Activated CD8-positive, alpha-beta T cell treated with anti-CD3 and anti-CD28 coated beads for 36 hours (primary cell): Measurements from ENCODE around the gene MAP2K5. TPM values are rescaled to one million over a fixed set of nuclear protein-coding genes. Genes with fewer than 3 reads are reported as not detected.

Experiments
- ATAC-seq: fragments of 200-7000 bp; cut with Tn5 transposase; one replicate; pipeline ENCODE4 v1.10.0; 2021; ENCODE audit warnings: mild to moderate bottlenecking, moderate library complexity
- CTCF ChIA-PET: fragments of 350-600 bp; sonication (Branson Sonifier 250); formaldehyde crosslinking; loops from one replicate; lab custom pipeline; 2021; ENCODE audit warnings: antibody characterized with exemption; lab: Charles Lee
- POLR2A ChIA-PET: fragments of 350-600 bp; sonication (Branson Sonifier 250); formaldehyde crosslinking; loops from one replicate; lab custom pipeline; 2021; ENCODE audit warnings: antibody characterized with exemption; lab: Charles Lee
- DNase-seq: peaks from one replicate; pipeline ENCODE4 v3.0.0-alpha.2; 2020
- H3K27ac Mint-ChIP-seq: one replicate; pipeline ENCODE4 v1.8.0; 2021; ENCODE audit warnings: mild to moderate bottlenecking, mixed read lengths
- H3K27me3 Mint-ChIP-seq: one replicate; pipeline ENCODE4 v1.8.0; 2021; ENCODE audit warnings: mixed read lengths
- H3K36me3 Mint-ChIP-seq: one replicate; pipeline ENCODE4 v1.8.0; 2021; ENCODE audit warnings: low read depth, mixed read lengths
- H3K4me1 Mint-ChIP-seq: one replicate; pipeline ENCODE4 v1.8.0; 2021; ENCODE audit warnings: low read depth, mixed read lengths
- H3K4me3 Mint-ChIP-seq: one replicate; pipeline ENCODE4 v1.8.0; 2021; ENCODE audit warnings: mild to moderate bottlenecking, moderate library complexity, mixed read lengths
- H3K9me3 Mint-ChIP-seq: one replicate; pipeline ENCODE4 v1.8.0; 2021; ENCODE audit warnings: mixed read lengths
- CTCF ChIP-seq: fragments of 200-600 bp; IDR thresholded peaks from one replicate; pipeline ENCODE4 v1.8.0; 2022; ENCODE audit warnings: antibody characterized with exemption, mild to moderate bottlenecking
- intact Hi-C: fragments of 100-400 bp; cut with micrococcal nuclease; formaldehyde crosslinking; loops from one replicate; pipeline ENCODE4 v1.10.0; 2022
- total RNA-seq, 2 experiments: library from RNA; stranded (reverse); gene quantifications; one replicate each; pipeline ENCODE4 v1.2.3, GENCODE V29; 2021

Gene MAP2K5
- total RNA-seq, 2 experiments from 2014 or later = 19.0 to 21.1 TPM

GRCh38 chr15:67822537-67823313, 280.2 kb downstream of the MAP2K5 start:
- no peak overlapping the region for H3K27ac Mint-ChIP-seq
- TF ChIP-seq CTCF = no peak
- intact Hi-C loops = no loop called here

GRCh38 chr15:67823314-67824196, 281.1 kb downstream of the MAP2K5 start:
- H3K27ac Mint-ChIP-seq = no peak overlapping the region
- TF ChIP-seq CTCF = no peak
- ChIA-PET POLR2A (interaction anchor here (0.6 to 1.4 kb wide), 4 partner anchors 11 to 302 kb away, joined by 3 read pairs; no protein-coding TSS in a partner anchor), CTCF (interaction anchor here (1.1 to 3.4 kb wide), 6 partner anchors 9 to 877 kb away, joined by 3 to 15 read pairs (median 4); no protein-coding TSS in a partner anchor)
- ATAC-seq = peak; percentile 18
- H3K36me3 Mint-ChIP-seq = no peaks in the 10 kb centered on the region
- no peaks in the 10 kb centered on the region for H3K9me3 Mint-ChIP-seq
- peaks cover 44% of the 10 kb centered on the region for H3K4me1 Mint-ChIP-seq
- no peak for DNase-seq
- intact Hi-C loops = no loop called here
- H3K27me3 Mint-ChIP-seq = peaks cover 73% of the 10 kb centered on the region
- peak overlapping the region; percentile 67 for H3K4me3 Mint-ChIP-seq

More at GRCh38 chr15:67822537-67823313, 280.2 kb downstream of the MAP2K5 start:
- Mint-ChIP-seq H3K4me3 (no peak overlapping the region), H3K27me3 (peaks cover 74% of the 10 kb centered on the region), H3K36me3 (no peaks in the 10 kb centered on the region), H3K9me3 (no peaks in the 10 kb centered on the region), H3K4me1 (peaks cover 40% of the 10 kb centered on the region)
- DNase-seq = no peak
- ATAC-seq = no peak
- ChIA-PET CTCF (interaction anchor here (1.8 kb wide), 2 partner anchors 10 to 365 kb away, joined by 5 to 6 read pairs; no protein-coding TSS in a partner anchor), POLR2A (interaction anchor here (0.6 kb wide), 1 partner anchor 227 kb away, joined by 3 read pairs; no protein-coding TSS in a partner anchor)

GRCh38 chr15:67824197-67824968, 281.9 kb downstream of the MAP2K5 start:
- POLR2A ChIA-PET = interaction anchor here (1.1 to 1.4 kb wide), 4 partner anchors 9 to 303 kb away, joined by 3 to 4 read pairs (median 3); no protein-coding TSS in a partner anchor
- Mint-ChIP-seq H3K27me3 (peaks cover 76% of the 10 kb centered on the region), H3K9me3 (no peaks in the 10 kb centered on the region), H3K36me3 (no peaks in the 10 kb centered on the region), H3K27ac (no peak overlapping the region), H3K4me3 (peak overlapping the region; percentile 67), H3K4me1 (peaks cover 50% of the 10 kb centered on the region)
- intact Hi-C loops = no loop called here
- CTCF ChIA-PET = interaction anchor here (1.1 to 3.4 kb wide), 6 partner anchors 8 to 878 kb away, joined by 3 to 15 read pairs (median 4); no protein-coding TSS in a partner anchor
- no peak for TF ChIP-seq CTCF
- DNase-seq = no peak
- ATAC-seq = no peak

- TF ChIP-seq CTCF = no peak
- ATAC-seq (no peak), DNase-seq (no peak)
- Mint-ChIP-seq H3K27ac (no peak within 1 kb of the TSS), H3K27me3 (peaks cover 73% of the 10 kb centered on the region), H3K9me3 (no peaks in the 10 kb centered on the region), H3K4me1 (peaks cover 51% of the 10 kb centered on the region), H3K4me3 (no peak within 1 kb of the TSS), H3K36me3 (no peaks in the 10 kb centered on the region)
- CTCF ChIA-PET = interaction anchor here (0.6 to 3.4 kb wide), 5 partner anchors 11 to 368 kb away, joined by 3 to 15 read pairs (median 4); no protein-coding TSS in a partner anchor
- intact Hi-C loops = no loop called here
- POLR2A ChIA-PET = interaction anchor here (0.7 to 1.4 kb wide), 4 partner anchors 10 to 304 kb away, joined by 3 to 4 read pairs (median 3); no protein-coding TSS in a partner anchor
Measured at GRCh38 chr15:67824976-67825880, 282.7 kb downstream of the MAP2K5 start, which contains the start of gene SKOR1. SKOR1 (plus strand) TSS chr15:67825509; CDS start chr15:67825603, 94 bp downstream.
